ENCODE results near the gene YTHDC2.

DNA sequence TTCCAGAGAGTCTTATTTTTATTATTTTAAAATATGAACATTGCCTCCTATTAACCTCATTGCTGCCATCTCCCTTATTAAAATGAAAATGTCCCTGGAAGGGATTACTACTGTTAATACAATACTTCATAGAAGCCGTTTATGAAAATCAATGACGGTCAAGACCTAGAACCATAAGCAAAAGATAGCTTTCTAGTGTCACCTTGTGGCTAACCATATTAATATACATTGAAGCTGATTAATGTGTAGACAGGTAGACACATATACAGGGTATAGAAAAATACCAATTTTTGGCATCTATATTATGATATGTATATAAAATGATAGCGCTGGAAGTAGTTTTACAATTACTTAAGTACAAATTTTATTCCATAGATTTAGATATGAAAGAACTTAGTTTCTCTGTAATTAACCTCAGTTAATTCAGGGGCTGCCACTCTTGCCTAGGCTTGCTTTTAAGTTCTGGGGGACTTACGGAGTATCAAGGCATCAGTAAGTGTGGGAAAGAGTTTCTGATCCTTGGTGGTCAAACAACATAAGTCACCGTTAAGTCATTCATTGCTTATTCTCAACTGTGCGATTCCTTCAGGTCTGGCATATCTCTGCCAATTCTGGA, 2.5 kb upstream of the YTHDC2 start:
- TF ChIP-seq CTCF (IDR thresholded peaks at IDR 0.05) (no peak), POLR2A (IDR thresholded peaks at IDR 0.05) (no peak)
